HepG2 (cell line): Measurements from ENCODE around the gene PRR29. TPM values are rescaled to one million over a fixed set of nuclear protein-coding genes. Genes with fewer than 3 reads are reported as not detected.

Experiments
- ARID2 ChIP-seq: sonication (generic); formaldehyde crosslinking; IDR thresholded peaks from 2 replicates; pipeline ENCODE4 v1.8.1; 2022; ENCODE audit warnings: mild to moderate bottlenecking, missing genetic modification reagents, borderline replicate concordance
- BATF2 ChIP-seq: sonication (generic); formaldehyde crosslinking; IDR thresholded peaks from 2 replicates; pipeline ENCODE4 v1.8.0; 2022; ENCODE audit warnings: mild to moderate bottlenecking, missing genetic modification reagents, moderate library complexity
- CEBPG ChIP-seq: IDR thresholded peaks from 2 replicates; pipeline ENCODE4 v1.6.1; 2016
- ERF ChIP-seq: IDR thresholded peaks from 2 replicates; pipeline ENCODE4 v1.6.1; 2018; ENCODE audit warnings: missing biosample characterization, missing genetic modification reagents
- ETV5 ChIP-seq: IDR thresholded peaks from 2 replicates; pipeline ENCODE4 v1.6.1; 2018; ENCODE audit warnings: missing biosample characterization, missing genetic modification reagents, inconsistent platforms, borderline replicate concordance
- MAFF ChIP-seq: IDR thresholded peaks from 2 replicates; pipeline ENCODE4 v1.6.1; 2011; ENCODE audit warnings: low read depth, low read length, improper control_type of control experiment
- MED1 ChIP-seq: sonication (generic); formaldehyde crosslinking; IDR thresholded peaks from 2 replicates; pipeline ENCODE4 v1.4.0; 2020; ENCODE audit warnings: missing genetic modification reagents
- NFATC3 ChIP-seq: sonication (generic); formaldehyde crosslinking; IDR thresholded peaks from 2 replicates; pipeline ENCODE4 v1.5.1; 2020; ENCODE audit warnings: mild to moderate bottlenecking, missing genetic modification reagents
- NR1H2 ChIP-seq: sonication (generic); formaldehyde crosslinking; IDR thresholded peaks from 2 replicates; pipeline ENCODE4 v1.8.1; 2022; ENCODE audit warnings: low read depth, missing genetic modification reagents, borderline replicate concordance
- PBX3 ChIP-seq: sonication (generic); formaldehyde crosslinking; IDR thresholded peaks from 2 replicates; pipeline ENCODE4 v1.8.1; 2023; ENCODE audit warnings: missing genetic modification reagents, inconsistent platforms, borderline replicate concordance
- PHB2 ChIP-seq: fragments of 450-650 bp; IDR thresholded peaks from 2 replicates; pipeline ENCODE4 v1.6.1; 2018; ENCODE audit not compliant: partially characterized antibody
- PPARG ChIP-seq: conservative IDR thresholded peaks from 2 replicates; pipeline ENCODE4 v1.6.1; 2016; ENCODE audit warnings: missing biosample characterization, missing genetic modification reagents
- RFX1 ChIP-seq: fragments of 450-650 bp; IDR thresholded peaks from 2 replicates; pipeline ENCODE4 v1.6.1; 2017
- SMARCC2 ChIP-seq: fragments of 450-650 bp; IDR thresholded peaks from 2 replicates; pipeline ENCODE4 v1.6.1; 2017; ENCODE audit warnings: antibody characterized with exemption, mild to moderate bottlenecking
- SMARCE1 ChIP-seq: fragments of 450-650 bp; IDR thresholded peaks from 2 replicates; pipeline ENCODE4 v1.6.1; 2017; ENCODE audit warnings: borderline replicate concordance
- U2AF2 ChIP-seq: fragments of 200-400 bp; formaldehyde crosslinking; IDR thresholded peaks from 2 replicates; pipeline ENCODE4 v1.6.1; 2017; ENCODE audit warnings: low read depth, mild to moderate bottlenecking, low read length
- ZBTB38 ChIP-seq: sonication (generic); formaldehyde crosslinking; IDR thresholded peaks from 2 replicates; pipeline ENCODE4 v1.5.1; 2020; ENCODE audit warnings: mild to moderate bottlenecking, missing genetic modification reagents
- ZBTB8A ChIP-seq: sonication (generic); formaldehyde crosslinking; IDR thresholded peaks from 2 replicates; pipeline ENCODE4 v1.4.0; 2020; ENCODE audit warnings: mild to moderate bottlenecking, low read depth, missing genetic modification reagents, borderline replicate concordance
- ZFY ChIP-seq: sonication (generic); formaldehyde crosslinking; IDR thresholded peaks from 2 replicates; pipeline ENCODE4 v1.4.0; 2020; ENCODE audit warnings: missing genetic modification reagents
- ZNF121 ChIP-seq: sonication (generic); formaldehyde crosslinking; IDR thresholded peaks from 2 replicates; pipeline ENCODE4 v1.5.0; 2020; ENCODE audit warnings: mild to moderate bottlenecking, missing genetic modification reagents
- ZNF317 ChIP-seq: sonication (generic); formaldehyde crosslinking; IDR thresholded peaks from 2 replicates; pipeline ENCODE4 v1.5.0; 2020; ENCODE audit warnings: mild to moderate bottlenecking, missing genetic modification reagents
- ZNF589 ChIP-seq: sonication (generic); formaldehyde crosslinking; conservative IDR thresholded peaks from 2 replicates; pipeline ENCODE4 v1.8.0; 2022; ENCODE audit warnings: mild to moderate bottlenecking, moderate library complexity, missing genetic modification reagents
- polyA plus RNA-seq, 8 experiments: library from polyadenylated mRNA; depleted of rRNA in 3 of 8; stranded (reverse) in 7 of 8; unstranded in 1 of 8; fragments of >200 nt; fragmentation: Illumina TruSeq in 4 of 8; extraction: Trizol in 4 of 8; gene quantifications; 2 replicates each; pipeline versions ENCODE4 v1.2.1 to v1.2.3, GENCODE V29; 2011 to 2016; ENCODE audit warnings: low read depth in 4 of 8, missing spikeins in 1 of 8, mixed read lengths in 1 of 8; ENCODE audit not compliant: insufficient read depth in 1 of 8
- total RNA-seq, 5 experiments: library from RNA; depleted of rRNA; stranded (reverse); fragments of >200 nt; fragmentation: Illumina TruSeq; extraction: Trizol; gene quantifications; 2 replicates each; pipeline ENCODE4 v1.2.3, GENCODE V29; 2016; ENCODE audit warnings: low read depth in 1 of 5
- TF ChIP-seq, protein P1 (sequence below): sonication (generic); formaldehyde crosslinking; IDR thresholded peaks from 2 replicates; pipeline ENCODE4 v1.9.0; 2022; ENCODE audit warnings: low read depth, missing genetic modification reagents
- TF ChIP-seq, protein P2 (sequence below): sonication (generic); formaldehyde crosslinking; IDR thresholded peaks from 2 replicates; pipeline ENCODE4 v1.4.0; 2020; ENCODE audit warnings: missing genetic modification reagents
- TF ChIP-seq, protein P3 (sequence below): sonication (generic); formaldehyde crosslinking; IDR thresholded peaks from 2 replicates; pipeline ENCODE4 v1.4.0; 2020; ENCODE audit warnings: low read depth, mild to moderate bottlenecking, missing genetic modification reagents
- TF ChIP-seq, protein P4 (sequence below): IDR thresholded peaks from 2 replicates; pipeline ENCODE4 v1.6.1; 2018; ENCODE audit warnings: missing genetic modification reagents

Gene PRR29
- total and polyA plus RNA-seq, 2 of the 13 experiments (the other 11 are each of a cell fraction or from before 2014, with no cell fraction given), result 0.07 to 0.20 TPM

- TF ChIP-seq PBX3 (no peak), MAFF (no peak), ERF (CRISPR knock-in tag) (no peak), NR1H2 (CRISPR knock-in tag) (no peak), NFATC3 (CRISPR knock-in tag) (no peak), ZNF317 (CRISPR knock-in tag) (peak; percentile 35; the same call in 1 of the 2 replicates), ZBTB8A (CRISPR knock-in tag) (no peak), BATF2 (CRISPR knock-in tag) (no peak), SMARCE1 (no peak), PHB2 (no peak), ZNF589 (CRISPR knock-in tag) (no peak), U2AF2 (no peak), ARID2 (CRISPR knock-in tag) (no peak), ETV5 (CRISPR knock-in tag) (no peak), ZFY (CRISPR knock-in tag) (peak; percentile 56; the same call in 1 of the 2 replicates), MED1 (CRISPR knock-in tag) (no peak; the same call in 1 of the 2 replicates), CEBPG (CRISPR knock-in tag) (no peak), ZBTB38 (peak; percentile 62; the same call in 1 of the 2 replicates), PPARG (CRISPR knock-in tag) (no peak), RFX1 (no peak), SMARCC2 (no peak), ZNF121 (CRISPR knock-in tag) (no peak)
- TF ChIP-seq, protein P1, sequence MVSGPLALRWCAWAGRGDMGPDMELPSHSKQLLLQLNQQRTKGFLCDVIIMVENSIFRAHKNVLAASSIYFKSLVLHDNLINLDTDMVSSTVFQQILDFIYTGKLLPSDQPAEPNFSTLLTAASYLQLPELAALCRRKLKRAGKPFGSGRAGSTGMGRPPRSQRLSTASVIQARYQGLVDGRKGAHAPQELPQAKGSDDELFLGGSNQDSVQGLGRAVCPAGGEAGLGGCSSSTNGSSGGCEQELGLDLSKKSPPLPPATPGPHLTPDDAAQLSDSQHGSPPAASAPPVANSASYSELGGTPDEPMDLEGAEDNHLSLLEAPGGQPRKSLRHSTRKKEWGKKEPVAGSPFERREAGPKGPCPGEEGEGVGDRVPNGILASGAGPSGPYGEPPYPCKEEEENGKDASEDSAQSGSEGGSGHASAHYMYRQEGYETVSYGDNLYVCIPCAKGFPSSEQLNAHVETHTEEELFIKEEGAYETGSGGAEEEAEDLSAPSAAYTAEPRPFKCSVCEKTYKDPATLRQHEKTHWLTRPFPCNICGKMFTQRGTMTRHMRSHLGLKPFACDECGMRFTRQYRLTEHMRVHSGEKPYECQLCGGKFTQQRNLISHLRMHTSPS (CRISPR knock-in tag), result peak; percentile 52; the same call in 1 of the 2 replicates
- TF ChIP-seq, protein P2, sequence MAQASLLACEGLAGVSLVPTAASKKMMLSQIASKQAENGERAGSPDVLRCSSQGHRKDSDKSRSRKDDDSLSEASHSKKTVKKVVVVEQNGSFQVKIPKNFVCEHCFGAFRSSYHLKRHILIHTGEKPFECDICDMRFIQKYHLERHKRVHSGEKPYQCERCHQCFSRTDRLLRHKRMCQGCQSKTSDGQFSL (CRISPR knock-in tag), result peak; percentile 24; the same call in 1 of the 2 replicates
- TF ChIP-seq, protein P3, sequence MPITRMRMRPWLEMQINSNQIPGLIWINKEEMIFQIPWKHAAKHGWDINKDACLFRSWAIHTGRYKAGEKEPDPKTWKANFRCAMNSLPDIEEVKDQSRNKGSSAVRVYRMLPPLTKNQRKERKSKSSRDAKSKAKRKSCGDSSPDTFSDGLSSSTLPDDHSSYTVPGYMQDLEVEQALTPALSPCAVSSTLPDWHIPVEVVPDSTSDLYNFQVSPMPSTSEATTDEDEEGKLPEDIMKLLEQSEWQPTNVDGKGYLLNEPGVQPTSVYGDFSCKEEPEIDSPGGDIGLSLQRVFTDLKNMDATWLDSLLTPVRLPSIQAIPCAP, result no peak
- TF ChIP-seq, protein P4, sequence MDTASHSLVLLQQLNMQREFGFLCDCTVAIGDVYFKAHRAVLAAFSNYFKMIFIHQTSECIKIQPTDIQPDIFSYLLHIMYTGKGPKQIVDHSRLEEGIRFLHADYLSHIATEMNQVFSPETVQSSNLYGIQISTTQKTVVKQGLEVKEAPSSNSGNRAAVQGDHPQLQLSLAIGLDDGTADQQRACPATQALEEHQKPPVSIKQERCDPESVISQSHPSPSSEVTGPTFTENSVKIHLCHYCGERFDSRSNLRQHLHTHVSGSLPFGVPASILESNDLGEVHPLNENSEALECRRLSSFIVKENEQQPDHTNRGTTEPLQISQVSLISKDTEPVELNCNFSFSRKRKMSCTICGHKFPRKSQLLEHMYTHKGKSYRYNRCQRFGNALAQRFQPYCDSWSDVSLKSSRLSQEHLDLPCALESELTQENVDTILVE (CRISPR knock-in tag), result no peak
Measured at GRCh38 chr17:64006361-64007088, 8.4 kb downstream of the PRR29 start (continued).
